Measurements from ENCODE around the gene ELAPOR1. TPM values are rescaled to one million over a fixed set of nuclear protein-coding genes. Genes with fewer than 3 reads are reported as not detected.

Gene ELAPOR1
- total RNA-seq, 1 experiment from 2014 or later: 1.2 TPM

DNA sequence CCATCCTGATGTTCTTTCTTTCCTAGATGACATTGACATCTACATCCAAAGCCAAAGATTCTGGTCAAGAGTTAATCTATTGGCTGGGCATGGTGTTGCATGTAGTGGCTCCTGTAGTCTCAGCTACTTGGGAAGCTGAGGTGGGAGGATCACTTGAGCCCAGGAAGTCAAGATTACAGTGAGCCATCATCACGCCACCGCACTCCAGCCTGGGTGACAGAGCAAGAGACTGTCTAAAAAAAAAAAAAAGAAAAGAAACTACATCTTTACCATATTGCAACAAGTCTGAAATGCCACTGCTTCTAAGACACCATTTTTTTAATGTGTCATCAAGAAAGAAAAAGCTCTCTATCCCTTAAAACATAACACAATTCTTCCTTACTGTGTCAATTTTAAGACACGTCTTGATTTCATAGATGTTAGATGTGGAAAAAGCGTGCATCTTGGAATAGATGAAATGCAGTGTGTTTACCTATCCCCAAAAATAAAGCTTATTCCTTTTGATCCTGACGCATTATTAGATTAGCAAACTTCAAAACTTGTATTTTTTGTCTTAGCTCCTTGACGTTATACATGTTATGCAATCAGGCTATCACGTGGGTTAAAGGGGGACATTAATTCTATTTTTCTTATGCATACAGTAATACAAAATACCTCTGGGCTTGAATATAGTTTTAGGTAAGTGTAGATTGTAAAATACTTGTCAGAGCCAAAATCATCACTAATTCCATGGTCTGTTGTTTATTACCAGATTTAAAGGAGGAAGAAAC lies 46.3 kb downstream of the ELAPOR1 start:
- Histone ChIP-seq H3K4me3 (no peak overlapping the region), H3K36me3 (no peaks in the 10 kb centered on the region), H3K9me3 (replicated peaks) (no peaks in the 10 kb centered on the region), H3K4me1 (replicated peaks) (peaks cover 5% of the 10 kb centered on the region; the same call in 1 of the 2 replicates), H3K27me3 (replicated peaks) (no peaks in the 10 kb centered on the region), H3K27ac (no peak overlapping the region)
- no peak for DNase-seq (ENCODE audit: low read depth in 1 of 2, low spot score in 2 of 2)

GRCh38 chr1:109161858-109162606 lies 48.1 kb downstream of the ELAPOR1 start:
- Histone ChIP-seq H3K4me3 (no peak overlapping the region), H3K27ac (no peak overlapping the region), H3K36me3 (no peaks in the 10 kb centered on the region), H3K9me3 (replicated peaks) (no peaks in the 10 kb centered on the region), H3K27me3 (replicated peaks) (no peaks in the 10 kb centered on the region), H3K4me1 (replicated peaks) (peaks cover 5% of the 10 kb centered on the region; the same call in 1 of the 2 replicates)
- peak in 1 of 2 experiments; percentile 35 for DNase-seq (ENCODE audit: low read depth in 1 of 2, low spot score in 2 of 2)

GRCh38 chr1:109162626-109163025 lies 48.7 kb downstream of the ELAPOR1 start:
- H3K27ac ChIP-seq: no peak overlapping the region
- H3K9me3 ChIP-seq (replicated peaks): no peaks in the 10 kb centered on the region
- H3K4me3 ChIP-seq: no peak overlapping the region
- DNase-seq (ENCODE audit: low read depth in 1 of 2, low spot score in 2 of 2): no peak
- H3K4me1 ChIP-seq (replicated peaks): peaks cover 5% of the 10 kb centered on the region; the same call in 1 of the 2 replicates
- H3K36me3 ChIP-seq: no peaks in the 10 kb centered on the region
- H3K27me3 ChIP-seq (replicated peaks): no peaks in the 10 kb centered on the region

DNA sequence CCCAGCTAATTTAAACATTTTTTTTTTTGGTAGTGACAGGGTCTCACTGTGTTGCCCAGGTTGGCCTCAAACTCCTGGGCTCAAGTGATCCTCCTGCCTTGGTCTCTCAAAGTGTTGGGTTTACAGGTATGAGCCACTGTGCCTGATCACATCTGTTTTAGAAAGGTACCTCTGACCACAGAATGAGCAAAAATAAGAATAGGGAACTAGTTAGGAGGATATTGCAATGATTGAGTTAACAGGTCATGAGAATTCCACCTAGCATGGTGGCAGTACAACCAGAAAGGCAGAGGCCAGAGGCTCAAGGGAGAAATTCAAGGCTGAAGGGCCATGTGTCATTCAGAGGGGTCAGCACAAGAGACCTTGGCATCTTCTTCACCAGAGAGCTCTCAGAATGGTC lies 49.6 kb downstream of the ELAPOR1 start:
- Histone ChIP-seq H3K36me3 (no peaks in the 10 kb centered on the region), H3K27ac (no peak overlapping the region), H3K27me3 (replicated peaks) (no peaks in the 10 kb centered on the region), H3K4me3 (no peak overlapping the region), H3K4me1 (replicated peaks) (peaks cover 5% of the 10 kb centered on the region; the same call in 1 of the 2 replicates), H3K9me3 (replicated peaks) (no peaks in the 10 kb centered on the region)
- DNase-seq (ENCODE audit: low read depth in 1 of 2, low spot score in 2 of 2): no peak

Other genes with a start within 250 kb of the ELAPOR1 start
- gene GPSM2, start 237.1 kb upstream of the ELAPOR1 start, total RNA-seq (2014; rRNA removed; shearing (Covaris generic)): 51.8 and 71.9 TPM in 2 replicates
- gene CLCC1, start 150.6 kb upstream of the ELAPOR1 start, total RNA-seq (2014; rRNA removed; shearing (Covaris generic)): 66.4 and 77.9 TPM in 2 replicates
- 20.0 and 20.9 TPM in 2 replicates for gene WDR47, start 72.0 kb upstream of the ELAPOR1 start, total RNA-seq (2014; rRNA removed; shearing (Covaris generic))
- gene TAF13, start 38.1 kb upstream of the ELAPOR1 start, total RNA-seq (2014; rRNA removed; shearing (Covaris generic)): 96.5 and 137 TPM in 2 replicates
- 18.7 and 36.3 TPM in 2 replicates for gene TMEM167B, start 23.4 kb upstream of the ELAPOR1 start, total RNA-seq (2014; rRNA removed; shearing (Covaris generic))
- gene SARS1, start 99.8 kb downstream of the ELAPOR1 start, total RNA-seq (2014; rRNA removed; shearing (Covaris generic)): 252 and 264 TPM in 2 replicates
- gene CELSR2, start 135.4 kb downstream of the ELAPOR1 start, total RNA-seq (2014; rRNA removed; shearing (Covaris generic)): 0.11 TPM in 1 of 2 replicates, not detected in the other
- gene PSRC1, start 169.0 kb downstream of the ELAPOR1 start, total RNA-seq (2014; rRNA removed; shearing (Covaris generic)): 94.1 and 137 TPM in 2 replicates
- not detected in 2 replicates for gene MYBPHL, start 192.9 kb downstream of the ELAPOR1 start, total RNA-seq (2014; rRNA removed; shearing (Covaris generic))

Data from SJSA1 (cell line).